ENCODE data around the gene SLC7A6. TPM values are rescaled to one million over a fixed set of nuclear protein-coding genes. Genes with fewer than 3 reads are reported as not detected.

SLC7A6 gene
- polyA plus RNA-seq, 4 donors = 12.1 to 20.3 (median 14.8) TPM

DNA sequence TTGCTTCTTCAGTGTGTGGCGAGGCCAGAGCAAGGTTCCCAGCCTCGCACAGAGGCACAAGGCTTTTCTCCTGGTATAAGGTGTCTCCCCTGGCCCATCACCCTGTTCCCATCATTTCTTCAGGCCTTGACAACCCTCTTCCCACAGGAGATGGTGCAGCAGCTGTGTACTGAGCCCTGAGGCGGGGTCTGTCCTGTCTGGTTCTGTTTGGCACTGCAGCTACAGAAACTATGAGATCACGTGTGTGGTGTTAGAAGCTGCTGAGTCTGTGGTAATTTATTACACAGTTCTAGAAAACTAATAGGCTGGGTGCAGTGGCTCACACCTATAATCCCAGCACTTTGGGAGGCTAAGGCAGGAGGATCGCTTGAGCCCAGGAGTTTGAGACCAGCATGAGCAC, 11.9 kb upstream of the SLC7A6 start:
- DNase-seq (ENCODE audit: low read depth in 4 of 4, low spot score in 2 of 4) = no peak

DNA sequence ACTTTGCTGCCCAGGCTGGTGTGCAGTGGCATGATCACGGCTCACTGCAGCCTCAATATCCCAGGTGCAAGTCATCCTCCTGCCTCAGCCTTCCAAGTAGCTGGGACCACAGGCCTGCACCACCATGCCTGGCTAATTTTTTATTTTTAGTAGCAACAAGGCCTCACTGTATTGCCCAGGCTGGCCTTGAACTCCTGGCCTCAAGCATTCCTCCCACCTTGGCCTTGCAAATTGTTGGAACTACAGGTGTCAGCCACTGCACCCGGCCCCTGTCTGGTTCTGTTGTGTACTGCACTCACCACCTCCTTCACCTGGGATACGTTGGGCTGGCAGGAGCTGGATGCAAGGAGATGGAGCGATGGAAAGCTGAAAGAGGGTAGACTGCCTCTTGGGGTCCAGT, 10.6 kb upstream of the SLC7A6 start:
- no peak for DNase-seq (ENCODE audit: low read depth in 4 of 4, low spot score in 2 of 4)

DNA sequence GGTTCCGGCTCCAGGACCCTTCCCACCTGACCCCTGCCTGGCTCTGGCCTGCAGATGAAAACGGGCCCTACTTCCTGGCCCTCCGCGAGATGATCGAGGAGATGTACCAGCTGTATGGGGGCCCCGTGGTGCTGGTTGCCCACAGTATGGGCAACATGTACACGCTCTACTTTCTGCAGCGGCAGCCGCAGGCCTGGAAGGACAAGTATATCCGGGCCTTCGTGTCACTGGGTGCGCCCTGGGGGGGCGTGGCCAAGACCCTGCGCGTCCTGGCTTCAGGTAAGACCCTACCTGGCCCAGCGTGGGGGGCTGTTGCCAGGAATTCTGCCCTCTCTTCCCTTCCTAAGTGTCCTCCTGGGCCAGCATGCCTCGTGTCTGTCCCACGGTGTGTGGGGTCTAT, 8.6 kb upstream of the SLC7A6 start:
- no peak for DNase-seq (ENCODE audit: low read depth in 4 of 4, low spot score in 2 of 4)

DNA sequence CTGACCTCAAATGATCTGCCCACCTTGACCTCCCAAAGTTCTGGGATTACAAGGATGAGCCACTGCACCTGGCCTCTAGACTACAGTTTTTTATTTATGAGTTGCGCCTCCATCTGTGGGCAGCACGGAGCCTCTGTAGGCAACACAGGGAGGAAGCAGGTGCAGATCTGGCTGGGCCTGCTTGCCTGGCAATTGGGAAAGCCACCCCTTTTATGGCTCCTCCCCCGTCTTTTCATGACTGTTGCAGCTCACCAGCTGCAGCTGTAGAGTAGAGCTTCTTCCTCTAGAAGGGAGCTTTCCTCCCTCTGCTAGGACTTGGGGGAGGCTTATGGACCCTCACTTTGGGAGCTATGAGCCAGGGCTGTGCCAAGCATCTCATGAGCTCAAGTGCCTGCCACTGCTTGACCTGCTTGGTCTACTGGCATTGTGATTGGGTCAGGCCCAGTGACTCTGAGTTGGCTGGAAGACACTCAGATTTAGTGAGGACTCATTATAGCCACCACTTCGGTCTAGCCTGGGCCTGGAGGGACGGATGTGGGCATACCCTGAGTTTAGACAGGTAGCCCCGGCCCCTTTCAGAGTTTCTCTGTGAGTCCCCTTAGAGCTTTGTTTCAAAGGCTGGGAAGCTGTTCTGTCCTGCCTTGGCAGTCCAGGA, 6.9 kb upstream of the SLC7A6 start:
- no peak for DNase-seq (ENCODE audit: low read depth in 4 of 4, low spot score in 2 of 4)

DNA sequence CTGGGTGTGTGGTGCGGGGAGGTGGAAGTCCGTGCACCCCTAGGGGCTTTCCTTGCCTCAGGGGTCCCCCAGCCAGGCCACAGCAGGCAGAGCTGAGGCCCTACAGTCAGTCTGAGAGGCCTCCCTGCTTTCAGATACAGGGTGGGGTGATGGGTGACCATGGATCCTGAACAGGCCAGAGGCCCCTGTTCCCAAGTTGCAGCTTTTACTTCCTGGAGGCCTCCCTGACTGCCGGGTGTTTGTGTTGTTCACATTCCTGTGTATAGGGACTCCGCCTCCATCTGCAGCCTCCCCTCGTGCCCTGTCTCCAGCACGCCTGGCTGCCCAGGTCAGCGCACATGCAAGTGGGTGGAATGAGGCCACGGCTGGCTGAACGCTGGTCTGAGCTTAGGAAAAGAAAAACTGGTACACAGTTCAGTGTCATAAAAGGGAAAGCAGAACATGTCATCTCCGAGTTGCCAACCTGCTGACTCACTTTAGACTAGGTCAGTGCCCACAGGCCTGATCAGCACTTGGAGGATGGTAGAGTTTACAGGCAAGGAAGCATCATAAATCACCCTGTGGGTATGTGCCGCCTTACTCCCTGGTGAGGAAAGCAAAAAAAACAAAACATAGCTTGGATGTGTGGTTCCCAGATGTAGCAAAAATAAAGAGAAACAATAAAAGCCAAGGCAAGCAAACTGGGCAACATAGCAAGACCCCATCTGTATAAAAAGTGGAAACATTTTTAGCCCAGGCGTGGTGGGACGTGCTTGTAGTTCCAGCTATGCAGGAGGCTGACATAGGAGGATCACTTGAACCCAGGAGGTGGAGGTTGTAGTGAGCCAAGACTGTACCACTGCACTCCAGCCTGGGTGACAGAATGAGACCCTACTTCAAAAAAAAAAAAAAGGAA, 6.2 kb upstream of the SLC7A6 start:
- DNase-seq (ENCODE audit: low read depth in 4 of 4, low spot score in 2 of 4) = peak in 1 of 4 donors; percentile 71

DNA sequence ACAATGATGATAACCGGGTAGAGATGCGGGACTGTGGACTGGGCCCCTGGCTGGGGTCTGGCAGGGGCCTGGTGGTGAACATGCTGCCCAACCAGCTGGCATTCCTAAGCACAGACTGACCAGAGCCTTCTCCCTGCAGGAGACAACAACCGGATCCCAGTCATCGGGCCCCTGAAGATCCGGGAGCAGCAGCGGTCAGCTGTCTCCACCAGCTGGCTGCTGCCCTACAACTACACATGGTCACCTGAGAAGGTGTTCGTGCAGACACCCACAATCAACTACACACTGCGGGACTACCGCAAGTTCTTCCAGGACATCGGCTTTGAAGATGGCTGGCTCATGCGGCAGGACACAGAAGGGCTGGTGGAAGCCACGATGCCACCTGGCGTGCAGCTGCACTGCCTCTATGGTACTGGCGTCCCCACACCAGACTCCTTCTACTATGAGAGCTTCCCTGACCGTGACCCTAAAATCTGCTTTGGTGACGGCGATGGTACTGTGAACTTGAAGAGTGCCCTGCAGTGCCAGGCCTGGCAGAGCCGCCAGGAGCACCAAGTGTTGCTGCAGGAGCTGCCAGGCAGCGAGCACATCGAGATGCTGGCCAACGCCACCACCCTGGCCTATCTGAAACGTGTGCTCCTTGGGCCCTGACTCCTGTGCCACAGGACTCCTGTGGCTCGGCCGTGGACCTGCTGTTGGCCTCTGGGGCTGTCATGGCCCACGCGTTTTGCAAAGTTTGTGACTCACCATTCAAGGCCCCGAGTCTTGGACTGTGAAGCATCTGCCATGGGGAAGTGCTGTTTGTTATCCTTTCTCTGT, 5.1 kb upstream of the SLC7A6 start:
- no peak for DNase-seq (ENCODE audit: low read depth in 4 of 4, low spot score in 2 of 4)

DNA sequence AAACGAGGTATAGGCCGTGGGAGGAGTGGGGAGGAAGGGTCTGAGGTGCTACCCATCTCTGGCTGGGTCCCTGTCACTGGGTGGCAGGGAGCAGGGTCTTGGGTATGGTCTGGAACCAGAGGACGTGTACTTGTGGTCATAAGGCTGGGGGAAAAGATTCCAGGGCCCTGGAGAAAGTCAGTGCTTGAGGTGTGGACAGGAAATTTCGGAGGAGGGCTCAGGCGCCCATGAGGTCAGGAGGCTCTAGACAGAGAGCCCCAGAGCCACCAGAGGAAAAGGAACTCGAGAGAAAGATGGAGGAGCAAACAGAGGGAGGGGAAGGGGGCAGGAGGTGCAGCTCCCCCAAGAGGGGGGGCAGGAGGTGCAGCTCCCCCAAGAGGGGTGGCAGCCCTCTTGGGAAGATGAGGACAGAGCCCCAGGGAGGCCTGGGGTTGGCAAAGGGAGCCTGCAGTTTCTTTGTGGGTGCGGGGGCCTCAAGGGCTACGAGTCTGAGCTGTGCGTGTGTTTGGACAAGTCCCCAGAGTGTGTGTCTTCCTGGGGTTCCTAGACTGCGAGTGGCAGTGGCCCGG, 683 bp upstream of the SLC7A6 start:
- no peak for DNase-seq (ENCODE audit: low read depth in 4 of 4, low spot score in 2 of 4)

DNA sequence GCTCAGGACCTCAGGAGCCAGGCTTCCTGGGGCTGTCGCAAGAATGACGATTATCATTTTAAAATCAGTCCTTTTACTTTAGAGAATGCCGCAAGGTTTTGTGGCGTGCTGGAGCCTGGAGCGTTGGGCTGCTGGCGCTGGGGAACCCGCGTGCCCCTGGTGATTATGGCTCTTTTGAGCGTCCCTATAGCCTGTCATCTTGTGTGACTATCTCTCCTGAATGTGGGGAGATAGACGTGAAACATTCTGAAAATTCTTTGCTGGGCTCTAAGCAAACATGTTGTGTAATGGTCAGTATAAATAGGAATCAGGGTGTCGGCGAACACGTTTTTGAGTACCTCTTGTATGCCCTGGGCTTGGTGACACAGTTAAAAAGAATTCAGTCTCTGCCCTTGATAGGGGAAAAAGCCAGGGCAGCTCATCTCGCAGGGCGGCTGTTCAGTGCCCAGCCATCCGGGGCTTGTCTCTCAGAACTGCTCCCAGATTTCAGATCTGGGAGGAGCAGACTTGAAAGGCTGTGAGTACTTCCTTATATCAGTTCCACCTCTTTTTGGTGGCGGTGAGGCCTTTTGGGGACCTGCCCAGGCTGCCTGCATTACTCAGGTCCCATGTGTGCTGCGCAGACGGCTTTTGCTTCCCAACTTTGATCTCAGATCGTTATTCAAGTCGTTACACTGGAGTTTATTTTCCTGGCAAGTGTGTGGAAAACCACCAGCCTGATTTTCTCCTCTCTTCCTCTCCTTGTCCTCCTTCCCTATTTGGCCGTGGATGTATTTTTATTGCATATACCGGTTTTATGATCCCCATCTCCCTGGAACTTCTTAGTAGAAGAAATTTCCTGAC, 973 bp downstream of the SLC7A6 start:
- no peak for DNase-seq (ENCODE audit: low read depth in 4 of 4, low spot score in 2 of 4)

DNA sequence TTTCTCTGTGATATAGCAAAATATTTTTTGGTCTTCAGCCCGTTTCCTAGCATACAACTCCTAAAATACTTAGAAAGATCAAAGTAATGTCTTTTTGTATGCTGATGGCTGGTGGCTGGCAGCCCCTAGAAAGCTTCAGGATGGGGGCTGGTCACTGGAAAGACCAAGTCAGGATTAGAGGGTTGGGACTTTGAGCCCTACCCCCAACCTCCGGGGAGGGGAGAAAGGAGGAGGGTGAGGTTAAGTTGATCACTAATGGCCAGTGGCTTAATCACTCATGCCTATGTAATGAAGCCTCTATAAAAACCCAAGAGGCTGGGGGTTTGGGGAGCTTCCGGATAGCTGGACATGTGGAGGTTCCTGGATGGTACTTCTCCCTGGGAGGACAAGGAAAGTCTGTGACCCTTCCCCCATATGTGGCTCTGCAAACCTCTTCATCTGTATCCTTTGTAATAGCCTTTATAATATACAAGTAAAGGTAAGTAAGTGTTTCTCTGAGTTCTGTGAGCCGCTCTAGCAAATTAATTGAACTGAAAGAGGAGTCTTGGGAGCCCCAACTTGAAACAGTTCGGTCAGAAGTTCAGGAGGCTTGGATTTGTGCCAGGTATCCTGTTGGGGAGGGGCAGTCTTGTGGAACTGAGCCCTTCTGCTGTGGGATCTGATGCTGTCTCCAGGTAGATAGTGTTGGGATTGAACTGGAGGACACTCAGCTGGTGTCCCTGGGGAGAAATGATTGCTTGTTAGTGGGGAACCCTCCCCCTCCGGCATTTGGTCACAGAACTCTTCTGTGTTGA, 3.5 kb downstream of the SLC7A6 start:
- DNase-seq (ENCODE audit: low read depth in 4 of 4, low spot score in 2 of 4) = no peak

DNA sequence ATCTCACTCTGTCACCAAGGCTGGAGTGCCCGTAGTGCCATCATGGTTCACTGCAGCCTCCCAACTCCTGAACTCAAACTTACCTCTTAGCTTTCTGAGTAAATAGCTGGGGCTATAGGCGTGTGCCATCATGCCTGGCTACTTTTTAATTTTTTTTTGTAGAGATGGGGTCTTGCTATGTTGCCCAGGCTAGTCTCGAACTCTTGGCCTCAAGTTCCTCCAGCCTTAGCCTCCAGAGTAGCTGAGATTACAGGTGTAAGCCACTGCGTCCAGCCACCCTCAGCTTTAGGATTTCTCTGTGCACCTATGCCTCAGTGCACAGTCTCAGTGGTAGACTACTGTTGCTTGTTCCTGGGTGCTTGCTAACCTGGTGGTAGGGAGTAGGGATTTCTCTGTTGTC, 5.5 kb downstream of the SLC7A6 start:
- DNase-seq (ENCODE audit: low read depth in 4 of 4, low spot score in 2 of 4) = no peak

DNA sequence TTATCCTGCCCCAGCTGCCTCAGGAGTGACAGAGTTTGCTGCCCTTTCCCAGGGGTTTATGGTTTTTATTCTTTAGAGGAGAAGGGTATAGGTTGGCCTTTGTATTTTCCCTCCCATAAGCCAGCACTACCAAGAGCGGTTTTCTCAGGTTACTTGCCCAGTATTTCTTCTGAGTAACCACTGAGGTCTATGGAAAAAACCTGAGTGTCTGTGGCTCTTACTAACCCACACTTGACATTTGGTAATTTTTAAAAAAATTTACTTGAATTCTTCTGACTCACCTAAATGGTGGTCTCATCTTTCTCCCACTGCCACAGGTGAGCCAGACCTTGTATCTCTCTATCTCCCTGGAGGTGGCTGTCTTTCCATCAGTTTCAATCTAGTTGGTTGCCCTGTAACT, 6.0 kb downstream of the SLC7A6 start:
- DNase-seq (ENCODE audit: low read depth in 4 of 4, low spot score in 2 of 4) = no peak

DNA sequence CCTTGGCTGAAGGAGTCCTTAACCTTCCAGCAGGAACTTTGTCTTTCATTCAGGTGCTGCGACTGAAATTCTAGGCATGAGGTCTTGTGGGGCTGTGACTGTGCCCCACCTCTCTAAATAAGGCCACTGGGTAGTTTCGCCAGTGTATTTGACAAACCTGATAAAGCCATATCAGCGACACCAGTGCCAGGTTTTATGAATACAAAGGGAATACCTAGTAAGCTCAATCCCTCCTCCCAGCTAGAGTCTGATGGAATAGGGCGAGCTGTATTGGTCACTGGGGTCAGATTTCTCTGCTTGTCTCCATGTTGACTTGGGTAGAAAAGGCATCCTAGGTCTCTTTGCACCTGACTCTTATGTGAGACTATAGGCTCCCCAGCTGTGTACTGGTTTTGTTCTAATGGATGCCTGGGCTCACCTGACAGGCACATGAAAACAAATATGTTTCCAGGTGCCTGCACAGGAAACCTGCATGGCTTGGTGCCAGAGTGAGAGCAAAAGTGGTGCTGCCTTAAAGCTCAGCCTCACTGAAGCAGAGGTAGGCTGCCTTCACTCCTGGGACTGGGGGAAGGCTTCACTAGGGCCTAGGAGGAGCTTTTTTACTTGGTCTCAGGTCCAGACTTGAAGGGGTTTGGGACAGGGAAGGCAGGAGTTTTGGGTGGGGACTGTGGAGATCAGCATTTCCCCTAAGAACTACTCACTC, 8.3 kb downstream of the SLC7A6 start:
- no peak for DNase-seq (ENCODE audit: low read depth in 4 of 4, low spot score in 2 of 4)

DNA sequence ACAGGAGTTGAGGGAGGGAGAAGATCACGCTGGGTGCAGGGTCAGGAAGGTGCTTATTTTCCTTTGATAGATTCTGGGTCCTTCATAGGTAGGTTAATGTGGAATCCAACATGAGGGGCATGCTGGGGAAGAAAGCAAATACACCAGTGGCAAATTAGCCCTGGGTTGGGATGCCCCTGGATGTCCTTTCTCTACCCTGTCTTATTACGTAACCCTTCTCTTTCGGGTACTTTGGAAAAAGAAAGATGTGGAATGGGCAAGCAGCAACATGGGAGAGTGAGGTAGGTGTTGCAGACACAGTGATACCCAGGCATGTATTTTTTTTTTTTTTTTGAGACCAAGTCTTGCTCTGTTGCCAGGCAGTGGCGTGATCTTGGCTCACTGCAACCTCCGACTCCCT, 9.1 kb downstream of the SLC7A6 start:
- DNase-seq (ENCODE audit: low read depth in 4 of 4, low spot score in 2 of 4) = no peak

DNA sequence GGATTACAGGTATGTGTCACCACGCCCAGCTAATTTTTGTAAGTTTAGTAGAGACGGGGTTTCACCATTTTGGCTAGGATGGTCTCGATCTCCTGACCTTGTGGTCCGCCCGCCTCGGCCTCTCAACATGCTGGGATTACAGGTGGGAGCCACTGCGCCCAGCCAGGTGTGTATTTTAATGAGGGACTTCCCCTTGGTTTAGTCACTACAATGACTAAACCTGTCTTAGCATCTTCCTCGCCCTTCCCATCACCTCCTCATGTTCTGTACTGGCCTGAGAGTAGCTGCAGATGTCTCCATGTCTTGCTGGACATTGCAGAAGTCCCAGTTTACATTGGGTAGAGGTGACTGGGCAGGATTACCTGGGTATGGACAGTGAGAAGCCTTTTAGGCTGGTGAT, 9.6 kb downstream of the SLC7A6 start:
- DNase-seq (ENCODE audit: low read depth in 4 of 4, low spot score in 2 of 4) = no peak

DNA sequence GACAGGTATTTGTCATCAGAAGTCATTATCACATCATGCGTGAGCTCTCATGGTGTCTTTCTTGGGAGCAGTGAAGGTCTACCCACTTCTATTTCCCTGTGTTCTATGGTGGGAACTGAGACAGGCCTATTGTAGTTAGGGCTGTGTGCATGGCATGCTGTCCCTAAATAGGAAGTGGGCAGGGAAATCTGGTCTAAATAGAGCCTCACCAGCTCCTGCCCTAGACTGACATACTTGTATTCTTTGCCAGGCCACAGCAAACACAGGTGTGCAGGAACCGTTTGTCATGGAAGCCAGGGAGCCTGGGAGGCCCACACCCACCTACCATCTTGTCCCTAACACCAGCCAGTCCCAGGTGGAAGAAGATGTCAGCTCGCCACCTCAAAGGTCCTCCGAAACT, 10.1 kb downstream of the SLC7A6 start:
- no peak for DNase-seq (ENCODE audit: low read depth in 4 of 4, low spot score in 2 of 4)

DNA sequence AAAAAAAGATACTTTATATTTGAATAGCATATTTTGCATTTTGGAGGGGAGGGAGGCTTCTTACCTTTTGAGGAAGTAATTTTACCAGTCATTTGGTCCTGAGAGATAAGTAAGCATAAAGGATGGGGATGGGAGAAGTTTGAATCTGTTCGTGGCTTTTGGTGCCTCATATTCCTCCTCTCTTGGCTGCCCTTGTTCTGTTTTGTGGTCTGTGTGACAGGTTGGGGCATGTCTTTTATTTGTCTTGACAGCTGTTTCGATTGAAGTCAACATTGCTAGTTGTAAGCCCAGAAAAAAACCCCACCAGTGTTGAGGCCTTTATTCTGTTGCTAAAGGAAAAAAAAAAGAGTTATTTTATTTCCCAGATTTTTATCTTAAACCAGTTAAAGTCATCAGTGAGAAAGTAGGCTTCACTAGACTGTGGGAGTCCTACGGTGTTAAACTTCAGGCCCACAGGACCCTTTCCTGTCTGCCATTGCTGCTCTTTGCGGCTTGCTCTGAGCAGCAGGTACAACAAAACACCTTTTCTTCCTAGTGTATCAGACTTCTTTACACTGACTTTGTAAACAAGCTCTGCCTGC, 11.4 kb downstream of the SLC7A6 start:
- DNase-seq (ENCODE audit: low read depth in 4 of 4, low spot score in 2 of 4) = no peak

DNA sequence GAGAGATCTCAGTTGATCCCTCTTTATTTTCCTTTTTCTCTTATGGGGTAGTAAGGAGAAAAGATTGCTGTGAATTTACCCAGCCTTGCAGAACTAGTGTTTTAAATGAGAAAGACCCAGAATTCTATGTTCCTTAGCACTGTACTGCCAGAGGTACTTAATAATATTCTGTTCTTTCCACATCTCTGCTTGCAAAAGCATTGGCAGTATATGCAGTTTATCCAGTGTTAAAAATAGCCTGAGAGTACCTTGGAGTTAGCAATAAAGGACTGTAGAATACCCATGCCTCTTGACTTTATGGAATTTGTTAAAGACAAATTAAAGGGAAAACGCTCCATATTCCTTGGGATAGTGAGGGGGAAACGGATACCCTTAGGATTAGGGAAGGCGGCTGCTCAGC, 11.9 kb downstream of the SLC7A6 start:
- no peak for DNase-seq (ENCODE audit: low read depth in 4 of 4, low spot score in 2 of 4)

All from left renal cortex interstitium (tissue), 4 donors.